HG03095 (cell line): ENCODE results near the gene PSEN2.
"Not testable (repeated sequence)": the region's sequence is repeated elsewhere in the genome, so short reads cannot be mapped to it uniquely, and the experiment has no call there.

Experiments used
- ATAC-seq: cut with Tn5 transposase; IDR thresholded peaks from one replicate; pipeline ENCODE4 v1.9.1; 2021; ENCODE audit warnings: moderate library complexity; ENCODE audit not compliant: unreplicated experiment

The PSEN2 gene

DNA sequence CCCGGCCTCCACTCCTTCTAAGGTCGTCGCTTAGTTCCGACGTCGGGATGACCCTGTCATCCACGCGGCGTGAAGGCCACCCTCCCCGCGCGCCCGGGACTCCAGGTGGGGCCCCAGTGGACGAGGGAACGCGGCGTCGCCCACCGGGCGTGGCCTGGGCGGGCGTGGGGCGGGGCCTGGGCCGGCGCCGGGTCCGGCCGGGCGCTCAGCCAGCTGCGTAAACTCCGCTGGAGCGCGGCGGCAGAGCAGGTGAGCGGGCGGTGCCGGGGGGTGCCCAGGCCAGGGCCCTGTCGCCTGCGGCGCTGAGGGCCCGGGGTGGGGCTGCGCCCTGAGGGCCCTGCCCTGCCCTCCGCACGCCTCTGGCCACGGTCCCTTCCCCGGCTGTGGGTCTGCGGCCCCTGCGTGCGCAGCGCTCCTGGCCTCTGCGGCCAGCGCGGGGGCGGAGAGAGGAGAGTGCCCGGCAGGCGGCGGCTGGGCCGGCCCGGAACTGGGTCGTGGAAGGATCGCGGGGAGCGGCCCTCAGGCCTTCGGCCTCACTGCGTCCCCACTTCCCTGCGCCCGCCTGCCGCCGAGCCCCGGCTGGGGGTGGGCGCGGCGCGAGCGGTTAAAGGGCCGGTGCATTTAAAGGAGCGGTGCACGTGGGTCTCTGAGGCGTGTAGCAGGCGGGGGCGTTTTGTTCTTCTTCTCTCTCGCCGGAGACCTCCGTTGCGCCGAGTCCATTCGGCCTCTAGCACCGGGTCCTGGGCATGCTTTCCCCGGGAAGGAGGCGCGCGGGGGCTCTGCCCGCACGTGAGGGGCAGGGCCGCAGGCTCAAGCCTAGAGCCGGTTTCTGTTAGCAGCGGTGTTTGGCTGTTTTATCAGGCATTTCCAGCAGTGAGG is at the start of gene PSEN2:
PSEN2 (plus strand) TSS at position 216 of the 879 bp plus-strand sequence. CDS start 11,292 bp downstream, outside the sequence.
- ATAC-seq: peak; percentile 96

DNA sequence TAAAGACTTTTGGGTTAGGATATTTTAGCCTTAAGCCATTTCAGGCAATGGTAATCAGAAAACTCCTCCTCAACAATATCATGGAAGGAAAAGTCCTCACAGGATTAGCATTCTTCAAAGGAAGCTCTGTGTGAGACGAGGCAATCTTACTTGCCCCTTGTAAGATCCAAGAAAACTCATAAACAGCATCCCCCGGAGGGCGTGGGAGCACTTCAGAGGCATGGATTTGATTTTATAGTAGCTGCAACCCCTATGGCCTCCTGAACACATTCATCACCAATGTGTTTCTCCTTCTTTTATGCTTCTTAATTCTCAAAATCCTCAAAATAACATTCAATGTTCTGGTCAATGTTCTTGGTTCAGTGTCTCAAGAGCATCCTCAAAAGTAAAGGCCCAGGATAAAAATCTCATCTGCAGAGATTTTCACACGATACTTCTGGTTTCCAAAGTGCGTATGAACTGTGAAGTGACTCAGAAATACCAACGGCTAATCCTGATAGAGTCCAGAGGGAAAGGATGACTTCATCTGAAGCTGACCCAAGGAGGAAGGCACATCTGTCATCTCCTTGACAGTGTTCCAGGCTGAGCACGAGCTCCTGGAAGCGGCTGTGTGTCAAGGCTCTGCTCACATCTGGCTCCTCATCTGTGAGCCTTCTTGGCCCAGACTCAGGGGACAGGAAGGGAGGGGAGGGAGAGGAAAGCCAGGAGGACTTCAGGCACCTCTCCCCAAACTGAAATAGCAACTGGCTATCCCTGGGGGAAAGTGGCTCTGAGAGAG is 49.3 kb upstream of the PSEN2 start:
- no peak for ATAC-seq

DNA sequence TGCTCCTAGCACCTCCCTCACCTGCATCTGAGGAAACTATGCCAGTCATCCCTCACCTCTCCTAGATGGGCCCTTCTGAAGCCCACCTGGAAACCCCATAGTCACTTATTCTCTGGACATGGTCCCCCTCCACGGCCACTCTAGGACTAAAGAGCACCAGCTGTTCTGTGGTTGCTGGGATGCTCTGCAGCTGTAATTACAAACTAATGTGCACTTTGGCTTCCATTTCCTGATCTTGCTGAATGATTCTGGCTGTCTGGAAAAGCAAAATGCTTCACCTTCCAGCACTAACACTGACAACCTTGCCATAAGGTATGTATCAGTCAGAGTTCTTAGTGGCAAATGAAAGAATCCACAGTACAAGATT is 48.7 kb upstream of the PSEN2 start:
- ATAC-seq: no peak

DNA sequence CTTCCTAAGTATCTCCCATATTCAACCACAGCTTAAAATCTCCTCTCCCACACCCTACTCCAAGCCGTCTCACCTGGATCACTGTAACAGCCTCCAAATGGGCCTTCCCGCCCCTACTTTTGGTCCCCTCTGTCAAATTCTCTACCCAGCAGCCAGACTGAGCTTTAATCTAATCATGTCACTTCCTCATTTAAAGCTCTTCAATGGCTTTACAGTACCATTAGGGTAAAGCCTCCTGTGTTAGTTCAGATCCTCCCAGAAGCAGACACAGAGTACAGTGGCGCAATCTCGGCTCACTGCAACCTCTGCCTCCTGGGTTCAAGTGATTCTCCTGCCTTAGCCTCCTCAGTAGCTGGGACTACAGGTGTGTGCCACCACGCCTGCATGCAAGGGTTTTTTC is 46.8 kb upstream of the PSEN2 start:
- ATAC-seq: no peak

DNA sequence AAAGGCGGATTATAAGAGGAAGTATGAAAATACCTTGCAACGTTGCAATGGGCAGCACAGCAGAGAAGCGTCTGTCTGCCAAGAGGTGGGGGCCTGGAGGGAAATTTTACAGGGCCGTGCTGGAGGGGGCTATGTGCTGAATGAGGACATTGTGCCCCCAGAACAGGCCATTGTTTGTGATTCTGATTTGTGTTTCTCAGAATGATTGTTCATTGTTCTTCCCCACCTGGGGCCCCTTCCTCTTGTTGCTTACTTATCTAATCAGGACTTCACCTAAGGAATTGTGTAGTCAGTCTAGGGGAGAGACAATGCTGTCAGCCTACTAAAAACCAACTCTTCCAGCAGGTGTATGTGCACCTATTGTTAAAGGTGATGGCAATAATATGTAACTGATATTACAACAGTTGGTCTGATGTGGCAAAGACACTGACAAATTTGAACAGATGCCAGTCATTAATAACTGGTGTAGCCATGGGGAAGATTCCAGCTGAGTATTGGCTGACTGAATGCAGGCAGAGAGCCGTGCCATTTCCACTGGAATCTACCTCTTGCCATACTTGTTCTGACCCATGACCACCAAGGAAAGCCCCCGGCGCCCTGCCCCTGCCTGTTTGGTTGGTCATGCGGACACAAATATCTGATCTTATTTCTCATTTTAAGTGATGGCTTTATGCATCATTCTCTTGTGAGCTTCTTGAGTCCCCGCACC is 45.2 kb upstream of the PSEN2 start:
- no peak for ATAC-seq

DNA sequence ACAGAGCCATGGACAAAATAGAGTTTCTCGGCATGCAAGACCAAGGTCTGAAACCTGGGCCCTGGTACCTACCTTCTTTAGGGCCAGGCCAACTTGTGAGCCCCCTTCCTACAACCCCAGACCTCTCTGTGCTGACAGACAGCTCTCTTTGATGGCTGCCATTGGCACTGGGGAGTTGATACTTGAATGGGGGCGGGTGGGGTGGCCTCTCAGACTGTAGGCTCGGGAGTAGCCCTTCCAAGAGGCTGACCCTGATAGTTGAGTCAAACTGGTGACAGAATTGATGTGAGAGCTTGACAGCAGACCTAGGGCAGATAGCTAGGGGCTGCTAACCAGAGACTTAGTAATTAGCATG is 44.7 kb upstream of the PSEN2 start:
- no peak for ATAC-seq

DNA sequence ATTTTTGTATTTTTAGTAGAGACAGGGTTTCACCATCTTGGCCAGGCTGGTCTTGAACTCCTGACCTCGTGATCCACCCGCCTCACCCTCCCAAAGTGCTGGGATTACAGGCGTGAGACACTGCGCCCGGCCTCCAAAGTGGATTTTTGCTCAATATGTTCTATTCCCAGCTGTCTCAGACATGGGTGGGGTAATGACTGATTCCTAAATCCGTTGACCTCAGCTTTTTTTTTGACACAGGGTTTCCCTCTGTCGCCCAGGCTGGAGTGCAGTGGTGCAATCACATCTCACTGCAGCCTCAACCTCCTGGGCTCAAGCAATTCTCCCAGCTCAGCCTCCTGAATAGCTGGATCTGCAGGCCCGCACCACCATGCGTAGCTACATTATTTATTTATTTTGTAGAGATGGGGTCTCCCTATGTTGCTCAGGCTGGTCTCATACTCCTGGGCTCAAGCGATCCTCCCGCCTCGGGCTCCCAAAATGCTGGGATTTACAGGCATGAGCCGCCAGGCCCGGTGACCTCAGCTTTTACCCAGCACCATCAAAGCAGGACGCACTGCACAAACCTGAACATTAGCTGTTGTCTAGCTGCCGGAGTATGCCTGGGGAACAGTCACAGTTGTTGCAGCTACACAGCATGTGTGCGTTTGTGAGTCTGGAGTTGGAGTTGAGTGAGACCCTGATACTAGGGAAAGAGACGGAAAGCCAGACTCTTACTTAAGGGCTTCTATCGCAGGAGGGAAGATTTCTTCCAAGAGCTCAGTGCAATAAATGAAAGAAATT is 43.7 kb upstream of the PSEN2 start:
- ATAC-seq: no peak

DNA sequence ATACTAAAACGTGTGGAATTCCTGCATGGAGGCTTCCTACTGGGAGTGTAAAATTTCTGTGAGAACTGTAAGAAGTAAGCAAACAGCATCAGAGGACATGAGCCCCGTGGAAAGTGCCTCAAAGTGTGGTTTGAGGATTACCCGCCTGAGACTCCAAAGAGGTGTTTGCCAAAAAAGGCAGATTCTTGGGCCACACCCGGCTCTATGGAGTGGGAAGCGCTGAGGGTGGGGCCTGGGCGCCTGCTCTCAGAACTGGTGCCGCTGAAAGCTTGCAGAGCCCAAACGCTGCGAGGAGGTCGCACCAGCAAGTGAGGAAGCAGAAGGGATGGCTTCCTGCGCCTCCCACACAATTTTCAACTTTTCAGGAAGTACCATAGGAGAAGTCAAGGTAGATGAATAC is 43.0 kb upstream of the PSEN2 start:
- ATAC-seq: no peak

DNA sequence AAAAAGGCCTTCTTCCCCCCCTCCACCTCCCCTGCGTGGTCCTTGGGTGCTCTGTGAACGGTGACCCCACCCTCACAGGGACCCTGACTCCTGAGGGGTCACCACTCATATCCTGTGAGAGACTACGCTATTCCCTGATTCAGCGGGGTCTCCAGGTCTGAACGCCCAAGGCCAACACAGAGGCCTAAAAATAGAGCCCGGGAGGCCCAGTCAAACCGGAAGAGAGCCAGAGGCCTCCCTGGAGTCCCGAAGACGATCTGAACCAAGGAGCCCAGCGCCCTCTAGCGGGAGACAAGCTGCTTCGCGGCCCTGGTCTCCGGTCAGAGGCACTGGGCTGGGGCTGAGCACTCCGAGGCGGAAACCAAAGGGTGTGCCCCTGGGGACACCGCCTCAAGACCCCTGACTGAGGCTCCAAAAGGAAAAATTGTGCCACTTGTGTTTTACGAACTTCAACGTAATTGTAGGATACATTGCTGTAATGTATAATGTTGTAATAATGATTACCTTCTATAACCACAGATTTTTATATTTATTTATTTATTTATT is 42.4 kb upstream of the PSEN2 start:
- ATAC-seq: peak; percentile 93

DNA sequence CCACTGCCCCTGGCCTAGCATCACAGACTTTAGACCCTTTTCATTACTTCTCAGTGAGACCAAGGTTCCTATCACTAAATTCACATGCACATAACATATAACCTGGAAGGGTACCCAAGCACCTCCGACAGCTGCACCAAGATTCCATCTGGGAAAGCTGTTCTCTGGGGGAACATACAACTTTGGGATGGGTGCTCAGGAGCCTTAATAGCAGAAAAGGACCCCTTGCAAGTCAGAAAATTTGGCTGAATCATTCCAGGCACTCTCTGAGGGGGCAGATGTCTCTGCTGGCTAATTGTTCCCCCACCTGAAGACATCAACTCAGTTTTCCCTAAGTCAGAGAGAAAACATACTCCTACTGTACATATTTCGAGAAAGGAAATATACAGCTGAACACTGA is 41.3 kb upstream of the PSEN2 start:
- no peak for ATAC-seq

DNA sequence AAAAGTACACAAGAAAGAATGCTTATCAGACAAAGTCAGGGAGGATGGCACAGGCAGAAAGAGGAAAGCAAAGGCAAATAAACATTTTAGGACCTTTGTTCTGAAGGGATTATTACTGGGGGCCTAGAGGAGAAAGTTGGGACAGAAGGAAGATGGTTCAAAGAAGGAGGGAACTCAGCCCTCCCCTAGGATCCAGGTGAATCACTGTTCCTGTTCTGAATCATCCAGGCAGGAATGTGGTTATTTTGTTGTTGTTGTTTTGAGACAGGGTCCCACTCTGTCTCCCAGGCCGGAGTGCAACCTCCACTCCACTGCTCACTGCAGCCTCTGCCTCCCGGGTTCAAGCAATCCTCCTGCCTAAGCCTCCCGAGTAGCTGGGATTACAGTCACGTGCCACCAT is 38.5 kb upstream of the PSEN2 start:
- ATAC-seq: no peak

DNA sequence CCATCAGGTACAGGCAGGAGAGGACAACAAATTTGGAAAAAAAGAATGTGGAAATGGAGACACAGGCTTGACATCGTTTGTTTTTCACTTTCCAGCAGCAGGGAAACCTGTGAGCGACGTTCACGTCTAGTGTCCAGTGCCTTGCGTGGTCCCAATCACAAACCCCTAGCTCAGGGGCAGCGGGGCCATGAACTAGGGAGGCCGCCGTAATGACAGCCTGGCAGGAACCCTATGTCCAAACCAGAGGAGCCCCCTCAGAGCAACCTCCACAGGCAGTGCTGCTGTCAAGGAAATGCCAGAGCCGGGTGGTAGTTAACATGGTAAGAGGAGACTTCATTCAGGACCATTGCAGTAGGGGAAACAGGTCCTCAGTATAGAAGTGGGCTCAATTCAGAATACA is 37.8 kb upstream of the PSEN2 start:
- ATAC-seq: no peak

DNA sequence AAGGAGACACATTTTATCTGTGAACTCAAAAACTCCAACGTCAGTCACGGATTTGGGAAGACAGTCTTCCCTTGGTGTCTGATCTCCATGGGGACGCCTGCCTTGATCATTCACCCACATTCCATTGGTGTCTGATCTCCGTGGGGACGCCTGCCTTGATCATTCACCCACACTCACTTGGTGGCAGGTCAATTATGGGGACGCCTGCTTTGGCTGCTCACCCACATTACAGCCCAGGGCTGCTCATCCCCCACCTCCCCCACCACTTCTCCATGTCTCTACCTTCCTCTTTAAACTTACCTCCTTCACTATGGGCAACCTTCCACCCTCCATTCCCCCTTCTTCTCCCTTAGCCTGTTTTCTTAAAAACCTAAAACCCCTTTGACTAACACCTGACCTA is 36.2 kb upstream of the PSEN2 start:
- ATAC-seq: not testable (repeated sequence)

DNA sequence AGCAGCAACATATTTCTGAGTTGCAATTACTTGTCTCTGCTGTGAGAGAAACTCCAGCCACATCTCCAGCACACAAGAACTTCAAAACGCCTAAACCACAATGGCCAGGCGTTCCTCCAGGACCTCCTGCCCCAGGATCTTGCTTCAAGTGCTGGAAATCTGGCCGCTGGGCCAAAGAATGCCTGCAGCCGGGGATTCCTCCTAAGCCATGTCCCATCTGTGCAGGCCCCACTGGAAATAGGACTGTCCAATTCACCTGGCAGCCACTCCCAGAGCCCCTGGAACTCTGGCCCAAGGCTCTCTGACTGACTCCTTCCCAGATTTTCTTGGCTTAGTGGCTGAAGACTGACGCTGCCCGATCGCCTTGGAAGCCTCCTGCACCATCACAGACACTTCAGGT is 35.0 kb upstream of the PSEN2 start:
- ATAC-seq: not testable (repeated sequence)

DNA sequence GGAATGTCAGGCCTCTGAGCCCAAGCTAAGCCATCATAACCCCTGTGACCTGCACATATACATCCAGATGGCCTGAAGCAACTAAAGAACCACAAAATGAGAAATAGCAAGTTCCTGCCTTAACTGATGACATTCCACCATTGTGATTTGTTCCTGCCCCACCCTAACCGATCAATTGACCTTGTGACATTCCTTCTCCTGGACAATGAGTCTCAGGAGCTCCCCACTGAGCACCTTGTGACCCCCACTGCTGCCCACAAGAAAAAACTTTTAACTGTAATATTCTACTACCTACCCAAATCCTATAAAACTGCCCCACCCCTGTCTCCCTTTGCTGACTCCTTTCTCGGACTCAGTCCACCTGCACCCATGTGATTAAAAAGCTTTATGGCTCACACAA is 32.5 kb upstream of the PSEN2 start:
- not testable (repeated sequence) for ATAC-seq

DNA sequence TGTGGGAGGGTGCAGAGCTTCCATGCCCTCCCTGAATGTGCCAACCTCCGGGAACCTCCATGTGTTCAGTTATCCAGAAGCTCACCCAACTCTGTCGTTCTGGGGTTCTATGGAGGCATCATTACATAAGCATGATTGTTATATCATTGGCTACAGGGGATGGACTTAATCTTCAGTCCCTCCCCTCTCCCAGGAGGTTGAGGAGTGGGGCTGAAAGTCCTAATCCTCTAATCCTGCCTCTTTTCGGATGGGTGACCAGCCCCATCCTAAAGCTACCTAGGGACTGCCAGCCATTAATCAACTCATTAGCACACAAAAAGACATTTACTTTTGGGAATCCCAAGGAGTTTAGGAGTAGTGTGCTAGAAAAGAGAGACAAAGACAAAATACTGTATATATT is 32.0 kb upstream of the PSEN2 start:
- no peak for ATAC-seq

DNA sequence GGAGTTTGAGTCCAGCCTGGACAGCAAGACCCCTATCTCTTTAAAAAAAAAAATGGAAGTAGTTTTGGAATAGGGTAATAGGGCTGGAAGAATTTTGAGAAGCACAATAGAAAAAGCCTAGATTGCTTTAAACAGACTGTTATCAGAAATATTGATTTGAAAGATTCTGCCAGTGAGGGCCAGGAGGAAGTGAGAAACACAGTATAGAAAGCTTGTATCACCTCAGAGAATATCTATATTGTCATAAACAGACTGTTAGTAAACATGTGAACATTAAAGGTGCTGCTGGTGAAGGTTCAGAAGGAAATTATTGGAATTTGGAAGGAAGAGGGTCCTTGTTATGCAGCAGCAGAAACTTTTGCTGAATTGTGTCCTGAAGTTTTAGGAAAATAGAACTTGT is 24.8 kb upstream of the PSEN2 start:
- no peak for ATAC-seq

DNA sequence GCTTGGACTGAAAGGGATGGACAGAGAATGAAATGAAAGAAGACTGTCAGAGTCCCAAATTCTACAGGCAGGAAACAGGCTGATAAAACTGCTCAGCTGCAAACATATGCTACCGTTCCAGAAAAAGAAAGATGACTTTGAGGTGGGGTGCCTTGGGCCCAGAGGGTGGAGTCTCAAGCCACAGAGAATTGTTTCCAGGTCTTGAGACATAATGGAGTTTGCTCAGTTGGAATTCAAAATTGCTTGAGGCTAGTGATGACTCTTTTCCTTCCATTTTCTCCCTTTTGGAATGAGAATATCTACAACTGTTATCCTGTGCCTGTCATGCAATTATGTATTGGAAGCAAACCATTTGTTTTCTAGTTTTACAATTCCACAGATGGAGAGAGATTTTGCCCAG is 23.6 kb upstream of the PSEN2 start:
- ATAC-seq: no peak

DNA sequence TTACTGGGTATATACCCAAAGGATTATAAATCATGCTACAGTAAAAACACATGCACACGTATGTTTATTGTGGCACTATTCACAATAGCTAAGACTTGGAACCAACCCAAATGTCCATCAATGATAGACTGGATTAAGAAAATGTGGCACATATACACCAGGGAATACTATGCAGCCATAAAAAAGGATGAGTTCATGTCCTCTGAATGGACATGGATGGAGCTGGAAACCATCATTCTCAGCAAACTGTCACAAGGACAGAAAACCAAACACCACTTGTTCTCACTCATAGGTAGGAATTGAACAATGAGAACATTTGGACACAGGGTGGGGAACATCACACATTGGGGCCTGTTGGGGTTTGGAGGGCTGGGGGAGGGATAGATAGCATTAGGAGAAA is 15.9 kb upstream of the PSEN2 start:
- ATAC-seq: not testable (repeated sequence)

DNA sequence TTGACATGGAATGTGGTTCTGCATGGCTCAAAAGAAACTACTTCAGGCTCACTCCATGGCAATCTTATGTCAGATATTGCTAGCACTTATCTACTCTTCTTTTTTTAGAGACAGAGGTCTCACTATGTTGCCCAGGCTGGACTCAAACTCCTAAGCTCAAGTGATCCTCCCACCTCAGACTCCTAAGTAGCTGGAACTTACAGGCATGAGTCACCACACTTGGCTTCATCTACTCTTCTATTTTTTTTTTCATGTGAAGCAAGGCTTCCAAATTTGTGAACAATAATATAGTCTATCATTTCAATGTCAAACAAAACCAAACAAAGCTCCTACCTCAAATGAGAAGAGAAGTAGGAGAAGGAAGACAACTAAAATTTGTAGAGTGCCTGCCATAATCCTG is 7.5 kb upstream of the PSEN2 start:
- ATAC-seq: no peak

DNA sequence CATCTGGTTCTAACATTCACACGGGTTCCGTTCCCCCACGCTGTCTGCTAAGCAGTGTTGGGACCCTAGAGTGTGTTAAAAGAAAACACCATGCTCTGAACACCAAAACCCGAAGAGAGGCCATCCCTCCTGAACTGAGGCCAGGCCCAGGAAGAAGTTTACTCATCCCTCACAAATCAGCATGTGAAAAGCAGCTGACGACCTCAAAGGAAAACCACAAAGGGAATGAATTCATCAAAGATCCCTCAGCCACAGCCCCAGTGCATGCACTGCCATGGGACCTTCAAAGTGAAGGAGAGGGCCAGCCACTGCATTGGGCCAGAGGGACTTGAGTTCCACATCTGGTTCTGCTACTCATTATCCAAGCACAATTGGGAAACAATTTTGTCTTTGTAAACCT is 7.0 kb upstream of the PSEN2 start:
- no peak for ATAC-seq
